HEK293T (cell line): ENCODE data around the gene DLG2.
"Not testable (repeated sequence)": the region's sequence is repeated elsewhere in the genome, so short reads cannot be mapped to it uniquely, and the experiment has no call there.

Experiments
- CTCF ChIA-PET: fragments of 350-600 bp; formaldehyde crosslinking; extraction: SDS; loops from one replicate; lab custom pipeline; 2021; ENCODE audit warnings: antibody characterized with exemption, inconsistent platforms; lab: Yijun Ruan, JAX
- POLR2A ChIA-PET: fragments of 350-600 bp; formaldehyde crosslinking; extraction: SDS; loops from one replicate; lab custom pipeline; 2020; ENCODE audit warnings: antibody characterized with exemption, inconsistent platforms; lab: Yijun Ruan, JAX
- DNase-seq: peaks from one replicate; pipeline ENCODE4 v3.0.0; 2012; ENCODE audit warnings: mixed read lengths; ENCODE audit errors: extremely low spot score
- ARNT ChIP-seq: fragments of 450-650 bp; IDR thresholded peaks from 2 replicates; pipeline ENCODE4 v1.6.1; 2017; ENCODE audit warnings: mild to moderate bottlenecking
- BHLHE40 ChIP-seq: fragments of 450-650 bp; IDR thresholded peaks from 2 replicates; pipeline ENCODE4 v1.6.1; 2016; ENCODE audit warnings: mild to moderate bottlenecking, moderate library complexity, borderline replicate concordance
- CTBP1 ChIP-seq: fragments of 450-650 bp; IDR thresholded peaks from 2 replicates; pipeline ENCODE4 v1.6.1; 2016; ENCODE audit warnings: borderline replicate concordance
- ELF4 ChIP-seq: fragments of 450-650 bp; IDR thresholded peaks from 2 replicates; pipeline ENCODE4 v1.6.1; 2017; ENCODE audit warnings: antibody characterized with exemption
- FOXA1 ChIP-seq: fragments of 450-650 bp; IDR thresholded peaks from 2 replicates; pipeline ENCODE4 v1.6.1; 2016; ENCODE audit warnings: mild to moderate bottlenecking
- FOXK2 ChIP-seq: fragments of 450-650 bp; IDR thresholded peaks from 2 replicates; pipeline ENCODE4 v1.6.1; 2016; ENCODE audit warnings: mild to moderate bottlenecking
- FOXM1 ChIP-seq: fragments of 450-650 bp; IDR thresholded peaks from 2 replicates; pipeline ENCODE4 v1.6.1; 2017; ENCODE audit warnings: mild to moderate bottlenecking, borderline replicate concordance
- HDGF ChIP-seq: fragments of 450-650 bp; IDR thresholded peaks from 2 replicates; pipeline ENCODE4 v1.6.1; 2017; ENCODE audit warnings: antibody characterized with exemption, borderline replicate concordance
- L3MBTL2 ChIP-seq: fragments of 450-650 bp; conservative IDR thresholded peaks from 2 replicates; pipeline ENCODE4 v1.6.1; 2016; ENCODE audit warnings: mild to moderate bottlenecking
- LEF1 ChIP-seq: fragments of 450-650 bp; IDR thresholded peaks from 2 replicates; pipeline ENCODE4 v1.6.1; 2017; ENCODE audit warnings: mild to moderate bottlenecking, borderline replicate concordance
- NFRKB ChIP-seq: fragments of 450-650 bp; IDR thresholded peaks from 2 replicates; pipeline ENCODE4 v1.6.1; 2016; ENCODE audit warnings: mild to moderate bottlenecking, moderate library complexity
- PKNOX1 ChIP-seq: fragments of 450-650 bp; IDR thresholded peaks from 2 replicates; pipeline ENCODE4 v1.6.1; 2016
- SP1 ChIP-seq: fragments of 450-650 bp; IDR thresholded peaks from 2 replicates; pipeline ENCODE4 v1.6.1; 2017
- SUZ12 ChIP-seq: fragments of 450-650 bp; IDR thresholded peaks from 2 replicates; pipeline ENCODE4 v1.6.1; 2016; ENCODE audit warnings: mild to moderate bottlenecking
- TARDBP ChIP-seq: fragments of 450-650 bp; IDR thresholded peaks from 2 replicates; pipeline ENCODE4 v1.6.1; 2016
- ZNF384 ChIP-seq: fragments of 450-650 bp; IDR thresholded peaks from 2 replicates; pipeline ENCODE4 v1.6.1; 2016

The DLG2 gene

GRCh38 chr11:83751041-83751440 lies 1876.1 kb downstream of the DLG2 start:
- POLR2A ChIA-PET, result no interaction called here
- TF ChIP-seq L3MBTL2 (no peak), BHLHE40 (no peak), ELF4 (no peak), SP1 (no peak), PKNOX1 (no peak), ZNF384 (no peak), FOXK2 (no peak)
- CTCF ChIA-PET, result interaction anchor here (0.6 kb wide), 1 partner anchor 15 kb away, joined by 5 read pairs; no protein-coding TSS in a partner anchor
- no peak for DNase-seq

- no peak for DNase-seq
- no peak for TF ChIP-seq ARNT
- TF ChIP-seq PKNOX1, result no peak
- TF ChIP-seq L3MBTL2, result no peak
- no peak for TF ChIP-seq FOXA1
- no peak for TF ChIP-seq FOXK2
- no peak for TF ChIP-seq HDGF
- no peak for TF ChIP-seq ZNF384
- no peak for TF ChIP-seq BHLHE40
- TF ChIP-seq ELF4, result no peak
- TF ChIP-seq TARDBP, result no peak
- no peak for TF ChIP-seq LEF1
- TF ChIP-seq SUZ12, result no peak
- no peak for TF ChIP-seq NFRKB
- TF ChIP-seq FOXM1, result no peak
- no peak for TF ChIP-seq SP1
- no peak for TF ChIP-seq CTBP1
- CTCF ChIA-PET, result no interaction called here
These were observed 1880.1 kb downstream of the DLG2 start for GRCh38 chr11:83746921-83747585.

DNA sequence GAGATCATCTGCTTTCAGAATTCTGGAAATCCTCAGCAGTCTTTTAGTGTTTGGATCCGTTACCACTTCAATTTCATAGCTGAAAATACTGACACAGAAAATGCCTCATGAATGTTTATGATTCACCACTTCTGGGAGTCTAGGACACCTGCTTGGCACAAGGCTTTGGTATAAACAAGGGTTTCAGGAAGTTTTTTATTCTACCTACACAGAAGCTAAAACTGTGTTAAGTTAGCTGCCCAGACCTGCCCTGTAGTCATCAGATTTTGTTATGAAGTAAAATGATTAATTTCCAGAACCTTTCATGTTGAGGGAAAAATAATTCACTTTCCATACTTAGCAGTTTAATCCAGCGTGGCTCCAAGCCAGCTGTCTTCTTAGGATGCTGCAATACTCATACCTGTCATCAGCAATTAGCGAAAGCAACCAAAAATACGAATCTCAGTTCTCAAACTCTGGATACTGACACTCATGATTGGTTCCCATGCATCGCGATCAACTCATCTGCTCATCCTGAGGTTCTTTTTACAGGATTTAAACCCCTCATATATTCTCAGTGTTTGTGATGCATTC lies 1882.4 kb downstream of the DLG2 start:
- TF ChIP-seq L3MBTL2, result no peak
- ChIA-PET CTCF (no interaction called here), POLR2A (no interaction called here)
- DNase-seq, result no peak

More at GRCh38 chr11:83746921-83747585, 1880.1 kb downstream of the DLG2 start:
- POLR2A ChIA-PET, result no interaction called here

GRCh38 chr11:83736684-83737083 lies 1890.5 kb downstream of the DLG2 start:
- CTCF ChIA-PET, result interaction anchor here (1.1 kb wide), 1 partner anchor 15 kb away, joined by 5 read pairs; no protein-coding TSS in a partner anchor
- DNase-seq, result no peak
- POLR2A ChIA-PET, result no interaction called here
- TF ChIP-seq FOXK2 (no peak), CTBP1 (no peak), ELF4 (no peak), ZNF384 (no peak)

DNA sequence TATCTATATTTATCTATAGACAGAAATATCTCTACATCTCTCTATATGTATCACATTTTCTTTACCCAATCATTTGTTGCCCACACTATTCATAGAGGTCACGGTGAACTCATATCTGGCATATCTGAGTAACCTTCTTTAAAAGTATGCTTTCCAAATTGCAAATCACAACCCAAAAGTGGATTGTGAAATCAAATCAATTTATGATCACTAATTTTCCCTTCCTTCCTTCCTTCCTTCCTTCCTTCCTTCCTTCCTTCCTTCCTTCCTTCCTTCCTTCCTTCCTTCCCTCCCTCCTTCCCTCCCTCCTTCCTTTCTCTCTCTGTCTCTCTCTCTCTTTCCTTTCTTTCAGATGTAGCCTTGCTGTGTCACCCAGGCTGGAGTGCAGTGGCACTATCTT lies 1893.0 kb downstream of the DLG2 start:
- DNase-seq, result no peak
- ChIA-PET POLR2A (no interaction called here), CTCF (no interaction called here)
- TF ChIP-seq SUZ12 (no peak), ELF4 (no peak), ARNT (no peak), ZNF384 (no peak), PKNOX1 (no peak), BHLHE40 (no peak), SP1 (no peak), FOXK2 (no peak), LEF1 (no peak), FOXA1 (no peak), FOXM1 (no peak), CTBP1 (no peak), TARDBP (no peak), NFRKB (no peak)

DNA sequence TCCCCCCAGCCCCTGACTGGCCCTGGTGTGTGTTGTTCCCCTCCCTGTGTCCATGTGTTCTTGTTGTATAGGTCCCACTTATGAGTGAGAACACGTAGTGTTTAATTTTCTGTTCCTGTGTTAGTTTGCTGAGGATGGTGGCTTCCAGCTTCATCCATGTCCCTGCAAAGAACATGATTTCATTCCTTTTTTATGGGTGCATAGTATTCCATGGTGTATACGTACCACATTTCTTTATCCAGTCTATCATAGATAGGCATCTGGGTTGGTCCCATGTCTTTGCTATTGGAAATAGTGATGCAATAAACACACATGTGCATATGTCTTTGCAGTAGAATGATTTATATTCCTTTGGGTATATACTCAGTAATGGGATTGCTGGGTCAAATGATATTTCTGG lies 1895.9 kb downstream of the DLG2 start:
- CTCF ChIA-PET, POLR2A ChIA-PET, DNase-seq: not testable (repeated sequence)

- TF ChIP-seq SP1 (no peak), FOXM1 (no peak), SUZ12 (no peak), ARNT (no peak), BHLHE40 (no peak), FOXK2 (no peak), ZNF384 (no peak), NFRKB (no peak), HDGF (no peak), TARDBP (no peak)
- CTCF ChIA-PET, result no interaction called here
These were observed 1898.9 kb downstream of the DLG2 start for GRCh38 chr11:83728281-83728680.

More at GRCh38 chr11:83728281-83728680, 1898.9 kb downstream of the DLG2 start:
- no peak for DNase-seq
- POLR2A ChIA-PET, result no interaction called here
